Right ventricle myocardium inferior (tissue), 1 donor: ENCODE measurements around the gene LSM3. TPM values are rescaled to one million over a fixed set of nuclear protein-coding genes. Genes with fewer than 3 reads are reported as not detected.

Experiments
- ATAC-seq: fragments of 200-7000 bp; cut with Tn5 transposase; one replicate; pipeline ENCODE4 v1.9.1; 2020; ENCODE audit warnings: mild to moderate bottlenecking, moderate library complexity
- DNase-seq: peaks from one replicate; pipeline ENCODE4 v3.0.0; 2021; ENCODE audit errors: missing footprints
- intact Hi-C: fragments of 100-400 bp; cut with DNase I; formaldehyde crosslinking; loops from one replicate; pipeline ENCODE4 v1.11.0; 2022
- total RNA-seq: library from RNA; stranded (reverse); fragmentation: NEBNext Ultra II Directional; extraction: Animal tissue kit (Norgen Biotek cat#: 25700); gene quantifications from one replicate; pipeline ENCODE4 v1.2.1, GENCODE V29; 2021
- donor health status: DM: no; HTN: yes; CAD: no; lungs with severe emphysema.

LSM3 gene
- total RNA-seq, 1 donor from 2014 or later, result 17.2 TPM

GRCh38 chr3:14153663-14154062 is 25.0 kb upstream of the LSM3 start:
- DNase-seq (no peak), ATAC-seq (no peak)
- intact Hi-C loops, result no loop called here

- ATAC-seq (no peak), DNase-seq (no peak)
- intact Hi-C loops, result no loop called here
These were observed 24.3 kb upstream of the LSM3 start for GRCh38 chr3:14154276-14154675.

GRCh38 chr3:14154895-14155440 is 23.6 kb upstream of the LSM3 start:
- intact Hi-C loops, result no loop called here
- ATAC-seq (no peak), DNase-seq (no peak)

- DNase-seq (no peak), ATAC-seq (no peak)
- intact Hi-C loops, result no loop called here
These were observed 22.4 kb upstream of the LSM3 start for GRCh38 chr3:14156201-14156600.

- intact Hi-C loops, result no loop called here
- DNase-seq, result no peak
- ATAC-seq, result no peak
These were observed 21.6 kb upstream of the LSM3 start for GRCh38 chr3:14156843-14157561.

- ATAC-seq (no peak), DNase-seq (no peak)
- intact Hi-C loops, result no loop called here
These were observed 20.7 kb upstream of the LSM3 start for GRCh38 chr3:14157951-14158350.

GRCh38 chr3:14158370-14158769 is 20.2 kb upstream of the LSM3 start:
- DNase-seq (no peak), ATAC-seq (no peak)
- intact Hi-C loops, result no loop called here

- no peak for ATAC-seq
- no peak for DNase-seq
- intact Hi-C loops, result no loop called here
These were observed 19.2 kb upstream of the LSM3 start for GRCh38 chr3:14159426-14159825.

- intact Hi-C loops, result no loop called here
- ATAC-seq, result no peak
- no peak for DNase-seq
These were observed 17.3 kb upstream of the LSM3 start for GRCh38 chr3:14161282-14161681.

GRCh38 chr3:14162178-14162577 is 16.4 kb upstream of the LSM3 start:
- intact Hi-C loops, result no loop called here
- ATAC-seq (no peak), DNase-seq (no peak)

GRCh38 chr3:14166877-14167603 is 11.6 kb upstream of the LSM3 start:
- intact Hi-C loops, result no loop called here
- DNase-seq, result no peak
- ATAC-seq, result no peak

- intact Hi-C loops, result no loop called here
- no peak for ATAC-seq
- DNase-seq, result no peak
These were observed 9.2 kb upstream of the LSM3 start for GRCh38 chr3:14169435-14169834.

GRCh38 chr3:14169871-14170270 is 8.7 kb upstream of the LSM3 start:
- DNase-seq, result no peak
- ATAC-seq, result no peak
- intact Hi-C loops, result loop anchor here (10.0 kb wide), 1 partner anchor 275 kb away; no protein-coding TSS in a partner anchor

GRCh38 chr3:14170531-14171159 is 8.0 kb upstream of the LSM3 start:
- intact Hi-C loops, result loop anchor here (10.0 kb wide), 1 partner anchor 276 kb away; no protein-coding TSS in a partner anchor
- ATAC-seq (no peak), DNase-seq (no peak)

- intact Hi-C loops, result loop anchor here (10.0 kb wide), 1 partner anchor 278 kb away; no protein-coding TSS in a partner anchor
- ATAC-seq (no peak), DNase-seq (no peak)
These were observed 6.1 kb upstream of the LSM3 start for GRCh38 chr3:14172496-14172895.

GRCh38 chr3:14174483-14174882 is 4.1 kb upstream of the LSM3 start:
- ATAC-seq, result no peak
- intact Hi-C loops, result loop anchor here (10.0 kb wide), 1 partner anchor 280 kb away; no protein-coding TSS in a partner anchor
- no peak for DNase-seq

GRCh38 chr3:14175383-14176037 is 3.1 kb upstream of the LSM3 start:
- DNase-seq (no peak), ATAC-seq (no peak)
- intact Hi-C loops, result loop anchor here (10.0 kb wide), 1 partner anchor 281 kb away; no protein-coding TSS in a partner anchor

- intact Hi-C loops, result loop anchor here (1.0 to 10.0 kb wide), 2 partner anchors 53 to 283 kb away; partner anchors contain the start of gene CHCHD4
- peak; percentile 51 for ATAC-seq
- no peak for DNase-seq
These were observed 904 bp upstream of the LSM3 start for GRCh38 chr3:14177580-14178246.
